ENCODE measurements around the gene F2RL3. TPM values are rescaled to one million over a fixed set of nuclear protein-coding genes. Genes with fewer than 3 reads are reported as not detected.

F2RL3 gene
- total RNA-seq, 1 donor from 2014 or later, result 25.3 TPM

GRCh38 chr19:16901491-16902175, 12.8 kb downstream of the F2RL3 start:
- Histone ChIP-seq H3K4me1 (peaks cover under 1% of the 10 kb centered on the region), H3K27ac (no peak overlapping the region), H3K27me3 (no peaks in the 10 kb centered on the region), H3K4me3 (no peak overlapping the region), H3K36me3 (no peaks in the 10 kb centered on the region), H3K9me3 (no peaks in the 10 kb centered on the region)
- no peak for ATAC-seq
- TF ChIP-seq, protein P1, sequence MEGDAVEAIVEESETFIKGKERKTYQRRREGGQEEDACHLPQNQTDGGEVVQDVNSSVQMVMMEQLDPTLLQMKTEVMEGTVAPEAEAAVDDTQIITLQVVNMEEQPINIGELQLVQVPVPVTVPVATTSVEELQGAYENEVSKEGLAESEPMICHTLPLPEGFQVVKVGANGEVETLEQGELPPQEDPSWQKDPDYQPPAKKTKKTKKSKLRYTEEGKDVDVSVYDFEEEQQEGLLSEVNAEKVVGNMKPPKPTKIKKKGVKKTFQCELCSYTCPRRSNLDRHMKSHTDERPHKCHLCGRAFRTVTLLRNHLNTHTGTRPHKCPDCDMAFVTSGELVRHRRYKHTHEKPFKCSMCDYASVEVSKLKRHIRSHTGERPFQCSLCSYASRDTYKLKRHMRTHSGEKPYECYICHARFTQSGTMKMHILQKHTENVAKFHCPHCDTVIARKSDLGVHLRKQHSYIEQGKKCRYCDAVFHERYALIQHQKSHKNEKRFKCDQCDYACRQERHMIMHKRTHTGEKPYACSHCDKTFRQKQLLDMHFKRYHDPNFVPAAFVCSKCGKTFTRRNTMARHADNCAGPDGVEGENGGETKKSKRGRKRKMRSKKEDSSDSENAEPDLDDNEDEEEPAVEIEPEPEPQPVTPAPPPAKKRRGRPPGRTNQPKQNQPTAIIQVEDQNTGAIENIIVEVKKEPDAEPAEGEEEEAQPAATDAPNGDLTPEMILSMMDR (IDR thresholded peaks at IDR 0.05), result no peak
- intact Hi-C loops (cut with DNase I), result no loop called here
- DNase-seq, result no peak

DNA sequence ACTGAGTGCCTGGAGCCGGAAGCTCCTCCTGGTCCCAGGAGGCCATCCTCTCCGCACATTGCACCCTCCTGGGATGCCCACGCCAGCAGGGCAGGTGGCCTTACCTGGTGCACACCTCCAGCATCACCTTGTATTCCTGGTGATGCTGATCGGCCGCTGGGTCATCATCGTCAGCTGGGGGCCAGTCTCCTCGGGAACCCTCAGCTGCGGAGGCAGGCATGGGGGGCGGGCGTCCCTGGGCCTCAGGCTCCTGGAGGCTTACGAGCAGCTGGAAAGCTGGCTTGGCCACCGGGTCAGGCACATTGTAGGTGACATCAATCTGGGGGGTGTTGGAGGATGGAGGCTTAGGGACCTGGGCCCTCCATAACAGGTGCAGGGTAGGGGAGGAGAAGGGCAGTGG, 13.7 kb downstream of the F2RL3 start:
- ATAC-seq, result no peak
- Histone ChIP-seq H3K4me1 (no peaks in the 10 kb centered on the region), H3K27ac (no peak overlapping the region), H3K36me3 (no peaks in the 10 kb centered on the region), H3K9me3 (no peaks in the 10 kb centered on the region), H3K4me3 (no peak overlapping the region), H3K27me3 (no peaks in the 10 kb centered on the region)
- intact Hi-C loops (cut with DNase I), result no loop called here
- TF ChIP-seq, protein P1 (IDR thresholded peaks at IDR 0.05), result no peak
- DNase-seq, result no peak

GRCh38 chr19:16903347-16903746, 14.5 kb downstream of the F2RL3 start:
- no peaks in the 10 kb centered on the region for H3K27me3 ChIP-seq
- intact Hi-C loops (cut with DNase I), result no loop called here
- H3K4me1 ChIP-seq, result no peaks in the 10 kb centered on the region
- H3K4me3 ChIP-seq, result no peak overlapping the region
- no peaks in the 10 kb centered on the region for H3K36me3 ChIP-seq
- DNase-seq (no peak), ATAC-seq (no peak)
- no peaks in the 10 kb centered on the region for H3K9me3 ChIP-seq
- TF ChIP-seq, protein P1 (IDR thresholded peaks at IDR 0.05), result no peak
- H3K27ac ChIP-seq, result no peak overlapping the region

GRCh38 chr19:16904599-16904998, 15.8 kb downstream of the F2RL3 start:
- H3K27me3 ChIP-seq, result no peaks in the 10 kb centered on the region
- no peak for DNase-seq

DNA sequence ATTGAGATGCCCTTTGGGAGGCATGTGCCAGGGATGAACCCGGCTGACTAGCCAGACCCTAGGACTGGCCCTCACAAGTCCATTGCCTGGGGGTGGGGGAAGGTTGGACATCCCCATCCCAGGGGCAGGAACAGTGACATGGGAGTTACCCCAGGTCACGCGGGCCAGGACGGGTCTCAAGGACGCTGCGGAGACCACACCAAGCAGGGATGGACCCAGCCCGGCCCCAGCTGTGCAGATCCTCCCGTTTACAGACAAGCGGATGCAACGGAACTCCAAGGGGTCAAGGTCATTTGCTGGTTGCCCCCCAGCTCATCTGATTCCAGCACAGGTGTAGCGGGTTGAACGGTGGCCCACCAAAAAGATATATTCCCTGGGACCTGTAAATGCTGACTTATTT, 20.0 kb downstream of the F2RL3 start:
- intact Hi-C loops (cut with DNase I), result no loop called here
- no peaks in the 10 kb centered on the region for H3K27me3 ChIP-seq
- H3K27ac ChIP-seq, result no peak overlapping the region
- ATAC-seq (peak; percentile 13), DNase-seq (no peak)
- no peaks in the 10 kb centered on the region for H3K4me1 ChIP-seq
- H3K36me3 ChIP-seq, result no peaks in the 10 kb centered on the region
- no peak overlapping the region for H3K4me3 ChIP-seq
- TF ChIP-seq, protein P1 (IDR thresholded peaks at IDR 0.05), result no peak
- H3K9me3 ChIP-seq, result no peaks in the 10 kb centered on the region

More at GRCh38 chr19:16904599-16904998, 15.8 kb downstream of the F2RL3 start:
- H3K4me3 ChIP-seq, result no peak overlapping the region
- no peaks in the 10 kb centered on the region for H3K4me1 ChIP-seq
- H3K27ac ChIP-seq, result no peak overlapping the region
- TF ChIP-seq, protein P1 (IDR thresholded peaks at IDR 0.05), result no peak
- no peaks in the 10 kb centered on the region for H3K9me3 ChIP-seq
- intact Hi-C loops (cut with DNase I), result no loop called here
- ATAC-seq, result no peak
- H3K36me3 ChIP-seq, result no peaks in the 10 kb centered on the region

GRCh38 chr19:16911046-16911445, 22.2 kb downstream of the F2RL3 start:
- Histone ChIP-seq H3K4me1 (no peaks in the 10 kb centered on the region), H3K27ac (no peak overlapping the region), H3K4me3 (no peak overlapping the region), H3K9me3 (peaks cover 4% of the 10 kb centered on the region), H3K36me3 (no peaks in the 10 kb centered on the region), H3K27me3 (no peaks in the 10 kb centered on the region)
- TF ChIP-seq, protein P1 (IDR thresholded peaks at IDR 0.05), result no peak
- ATAC-seq (no peak), DNase-seq (peak; percentile 28)
- intact Hi-C loops (cut with DNase I), result no loop called here
